ENCODE measurements around the gene VWA8. TPM values are rescaled to one million over a fixed set of nuclear protein-coding genes. Genes with fewer than 3 reads are reported as not detected.
"Not testable (repeated sequence)": the region's sequence is repeated elsewhere in the genome, so short reads cannot be mapped to it uniquely, and the experiment has no call there.

VWA8 gene
- total RNA-seq, 2 experiments from 2014 or later: 15.7 to 16.9 TPM

DNA sequence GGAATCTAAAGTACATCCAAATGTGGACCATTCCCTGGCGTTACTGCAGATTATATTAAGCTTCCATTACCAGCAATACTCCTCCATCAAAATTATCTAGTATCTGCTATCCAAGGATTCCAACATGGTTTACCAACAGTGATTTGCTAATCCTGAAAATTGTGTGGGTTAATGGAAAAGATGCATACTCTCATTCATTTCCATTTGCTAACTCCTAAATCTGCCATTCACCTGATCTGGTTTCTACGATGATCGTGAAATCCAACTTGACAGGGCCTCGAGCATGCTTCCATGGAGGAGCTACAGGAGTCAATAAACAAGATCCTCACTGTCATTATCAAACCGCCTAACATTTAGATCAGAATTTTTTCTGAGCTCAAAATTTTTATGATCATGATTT lies 382.5 kb downstream of the VWA8 start:
- CTCF ChIA-PET: interaction anchor here (2.3 kb wide), 1 partner anchor 9 kb away, joined by 8 read pairs; no protein-coding TSS in a partner anchor
- no peaks in the 10 kb centered on the region for H3K27me3 Mint-ChIP-seq (ENCODE audit: low read depth)
- no peak for ATAC-seq
- H3K27ac Mint-ChIP-seq: no peak overlapping the region
- no peak overlapping the region for H3K4me3 Mint-ChIP-seq
- peaks cover 3% of the 10 kb centered on the region for H3K4me1 Mint-ChIP-seq (ENCODE audit: low read depth)
- no peak for DNase-seq
- POLR2A ChIA-PET: interaction anchor here (0.7 kb wide), 1 partner anchor 209 kb away, joined by 3 read pairs; no protein-coding TSS in a partner anchor
- H3K36me3 Mint-ChIP-seq (ENCODE audit: low read depth): peaks cover 25% of the 10 kb centered on the region
- no peaks in the 10 kb centered on the region for H3K9me3 Mint-ChIP-seq (ENCODE audit: insufficient read depth)

GRCh38 chr13:41577436-41577835 lies 383.5 kb downstream of the VWA8 start:
- ATAC-seq: no peak
- CTCF ChIA-PET: interaction anchor here (2.3 kb wide), 1 partner anchor 10 kb away, joined by 8 read pairs; no protein-coding TSS in a partner anchor
- no peak overlapping the region for H3K4me3 Mint-ChIP-seq

DNA sequence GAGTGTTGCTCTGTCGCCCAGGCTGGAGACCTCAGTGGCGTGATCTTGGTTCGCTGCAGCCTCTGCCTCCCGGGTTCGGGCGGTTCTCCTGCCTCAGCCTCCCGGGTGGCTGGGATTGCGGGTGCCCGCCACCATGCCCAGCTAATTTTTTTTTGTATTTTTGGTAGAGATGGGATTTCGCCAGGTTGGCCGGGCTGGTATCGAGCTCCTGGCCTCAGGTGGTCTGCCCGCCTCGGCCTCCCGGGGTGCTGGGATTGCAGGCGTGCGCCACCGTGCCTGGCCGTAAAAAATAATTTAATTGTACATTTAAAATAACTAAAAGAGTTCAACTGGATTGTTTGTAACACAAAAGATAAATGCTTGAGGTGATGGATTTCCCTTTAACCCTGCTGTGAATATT lies 387.3 kb downstream of the VWA8 start:
- H3K36me3 Mint-ChIP-seq (ENCODE audit: low read depth): peaks cover 23% of the 10 kb centered on the region
- H3K27ac Mint-ChIP-seq; H3K27me3 Mint-ChIP-seq (ENCODE audit: low read depth); H3K9me3 Mint-ChIP-seq (ENCODE audit: insufficient read depth); H3K4me3 Mint-ChIP-seq; DNase-seq; CTCF ChIA-PET; H3K4me1 Mint-ChIP-seq (ENCODE audit: low read depth); ATAC-seq: not testable (repeated sequence)
- POLR2A ChIA-PET: interaction anchor here (1.2 kb wide), 1 partner anchor 13 kb away, joined by 3 read pairs; no protein-coding TSS in a partner anchor

More at GRCh38 chr13:41577436-41577835, 383.5 kb downstream of the VWA8 start:
- Mint-ChIP-seq H3K27ac (no peak overlapping the region), H3K36me3 (ENCODE audit: low read depth) (peaks cover 25% of the 10 kb centered on the region), H3K27me3 (ENCODE audit: low read depth) (no peaks in the 10 kb centered on the region), H3K9me3 (ENCODE audit: insufficient read depth) (no peaks in the 10 kb centered on the region), H3K4me1 (ENCODE audit: low read depth) (peaks cover 3% of the 10 kb centered on the region)
- POLR2A ChIA-PET: no interaction called here
- DNase-seq: no peak

GRCh38 chr13:41571817-41572340 lies 389.0 kb downstream of the VWA8 start:
- POLR2A ChIA-PET; H3K27me3 Mint-ChIP-seq (ENCODE audit: low read depth); H3K27ac Mint-ChIP-seq; CTCF ChIA-PET; H3K9me3 Mint-ChIP-seq (ENCODE audit: insufficient read depth); ATAC-seq; DNase-seq; H3K4me1 Mint-ChIP-seq (ENCODE audit: low read depth); H3K4me3 Mint-ChIP-seq: not testable (repeated sequence)
- peaks cover 23% of the 10 kb centered on the region for H3K36me3 Mint-ChIP-seq (ENCODE audit: low read depth)

GRCh38 chr13:41568972-41569351 lies 391.9 kb downstream of the VWA8 start:
- no peaks in the 10 kb centered on the region for H3K9me3 Mint-ChIP-seq (ENCODE audit: insufficient read depth)
- H3K27me3 Mint-ChIP-seq (ENCODE audit: low read depth): no peaks in the 10 kb centered on the region
- no peak overlapping the region for H3K27ac Mint-ChIP-seq
- H3K36me3 Mint-ChIP-seq (ENCODE audit: low read depth): peaks cover 7% of the 10 kb centered on the region
- no peak for DNase-seq
- no peaks in the 10 kb centered on the region for H3K4me1 Mint-ChIP-seq (ENCODE audit: low read depth)
- ChIA-PET POLR2A (no interaction called here), CTCF (no interaction called here)
- ATAC-seq: no peak
- H3K4me3 Mint-ChIP-seq: no peak overlapping the region

DNA sequence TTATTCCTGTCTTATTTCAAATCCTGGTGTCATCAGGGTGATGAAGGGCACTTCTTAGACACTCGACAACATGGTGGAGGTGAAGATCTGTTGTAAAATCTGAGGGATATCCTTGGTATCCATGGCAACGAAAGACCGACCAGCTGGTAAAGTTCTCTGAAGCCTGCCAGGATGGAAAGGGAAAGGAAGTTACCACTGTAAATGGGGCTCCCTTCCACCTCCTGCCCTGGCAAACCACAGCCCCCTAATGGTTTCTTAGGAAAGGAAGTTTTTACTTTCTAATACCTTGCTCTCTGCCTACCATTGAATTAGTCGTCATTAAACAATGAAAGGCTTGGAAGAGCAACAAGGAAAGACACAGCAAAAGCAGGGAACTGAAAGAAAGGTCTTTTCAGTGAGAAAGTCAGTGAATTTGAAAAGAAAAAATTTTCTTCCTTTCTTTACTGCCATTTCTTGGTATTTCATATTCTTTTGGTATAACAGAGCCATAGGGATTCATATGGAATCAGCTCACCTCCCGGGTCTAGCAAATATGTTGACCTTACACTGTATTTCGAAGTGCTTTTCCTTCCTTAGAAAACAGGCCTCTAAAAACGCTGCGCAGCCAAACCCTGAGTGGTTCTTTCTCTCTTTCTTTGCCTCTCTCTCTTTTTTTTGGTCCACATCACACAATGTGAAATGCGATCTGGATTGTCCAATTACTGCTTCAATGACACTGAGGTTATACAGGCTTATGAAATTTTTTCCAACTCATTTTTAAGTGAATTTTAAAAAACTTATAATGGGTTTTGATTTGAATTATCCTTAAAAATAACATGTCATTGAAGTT lies 392.6 kb downstream of the VWA8 start:
- POLR2A ChIA-PET: no interaction called here
- ATAC-seq (no peak), DNase-seq (no peak)
- Mint-ChIP-seq H3K36me3 (ENCODE audit: low read depth) (peaks cover 7% of the 10 kb centered on the region), H3K4me3 (no peak overlapping the region), H3K27me3 (ENCODE audit: low read depth) (no peaks in the 10 kb centered on the region), H3K27ac (no peak overlapping the region), H3K9me3 (ENCODE audit: insufficient read depth) (no peaks in the 10 kb centered on the region), H3K4me1 (ENCODE audit: low read depth) (peaks cover 4% of the 10 kb centered on the region)
- CTCF ChIA-PET: no interaction called here

DNA sequence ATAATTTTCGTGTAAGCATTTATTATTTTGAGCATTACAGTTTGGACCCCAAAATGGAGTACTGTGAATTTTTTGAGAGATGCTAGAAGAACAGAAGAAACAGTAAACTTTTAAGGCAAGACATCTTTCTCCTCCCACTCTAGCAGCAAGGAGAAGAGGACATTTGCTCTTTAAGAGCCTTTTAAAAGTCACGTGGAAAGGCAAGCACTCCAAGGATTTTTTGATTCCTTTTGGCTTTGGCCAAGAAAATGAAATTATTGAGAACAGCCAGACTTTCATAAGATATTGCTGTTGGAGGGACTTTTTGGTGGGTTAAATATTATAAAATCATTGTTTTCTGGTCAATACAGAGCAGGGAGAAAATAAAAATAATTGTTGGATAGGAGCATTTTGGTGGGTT lies 393.5 kb downstream of the VWA8 start:
- Mint-ChIP-seq H3K27me3 (ENCODE audit: low read depth) (no peaks in the 10 kb centered on the region), H3K36me3 (ENCODE audit: low read depth) (peaks cover 7% of the 10 kb centered on the region), H3K27ac (no peak overlapping the region), H3K4me1 (ENCODE audit: low read depth) (peaks cover 9% of the 10 kb centered on the region), H3K9me3 (ENCODE audit: insufficient read depth) (no peaks in the 10 kb centered on the region), H3K4me3 (no peak overlapping the region)
- ATAC-seq: no peak
- POLR2A ChIA-PET: no interaction called here
- DNase-seq: no peak
- CTCF ChIA-PET: interaction anchor here (0.5 kb wide), 1 partner anchor 193 kb away, joined by 3 read pairs; no protein-coding TSS in a partner anchor

DNA sequence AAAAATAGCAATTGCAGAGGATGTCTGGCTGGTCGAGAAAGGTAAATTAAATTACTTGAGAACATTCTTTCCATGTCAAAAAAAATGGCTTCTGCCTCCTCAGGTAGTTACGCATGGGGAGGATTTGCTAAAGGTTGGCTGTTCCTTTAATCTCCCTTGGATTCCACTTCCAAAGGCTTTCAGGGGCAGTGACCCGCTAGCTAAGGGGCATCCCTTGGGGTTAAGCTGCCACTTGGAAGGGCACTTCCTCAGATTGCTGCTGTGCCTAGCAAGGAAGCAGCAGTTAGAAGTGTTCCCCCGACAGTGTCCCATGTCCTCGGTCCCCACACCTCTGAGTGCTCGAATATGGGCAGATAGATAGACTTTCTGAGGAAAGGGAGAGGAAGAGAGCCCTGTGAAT lies 395.1 kb downstream of the VWA8 start:
- ChIA-PET CTCF (interaction anchor here (1.2 kb wide), 1 partner anchor 28 kb away, joined by 3 read pairs; no protein-coding TSS in a partner anchor), POLR2A (interaction anchor here (1.4 kb wide), 1 partner anchor 101 kb away, joined by 3 read pairs; no protein-coding TSS in a partner anchor)
- ATAC-seq (no peak), DNase-seq (no peak)
- Mint-ChIP-seq H3K4me1 (ENCODE audit: low read depth) (peaks cover 9% of the 10 kb centered on the region), H3K27me3 (ENCODE audit: low read depth) (no peaks in the 10 kb centered on the region), H3K9me3 (ENCODE audit: insufficient read depth) (no peaks in the 10 kb centered on the region), H3K36me3 (ENCODE audit: low read depth) (peaks cover 6% of the 10 kb centered on the region), H3K4me3 (no peak overlapping the region), H3K27ac (no peak overlapping the region)

GRCh38 chr13:41565216-41565615 lies 395.7 kb downstream of the VWA8 start:
- Mint-ChIP-seq H3K4me1 (ENCODE audit: low read depth) (peaks cover 9% of the 10 kb centered on the region), H3K4me3 (no peak overlapping the region), H3K27ac (no peak overlapping the region), H3K36me3 (ENCODE audit: low read depth) (peaks cover 4% of the 10 kb centered on the region), H3K27me3 (ENCODE audit: low read depth) (no peaks in the 10 kb centered on the region), H3K9me3 (ENCODE audit: insufficient read depth) (no peaks in the 10 kb centered on the region)
- ChIA-PET POLR2A (interaction anchor here (0.5 to 1.4 kb wide), 2 partner anchors 8 to 100 kb away, joined by 3 to 4 read pairs; no protein-coding TSS in a partner anchor), CTCF (interaction anchor here (1.2 kb wide), 1 partner anchor 29 kb away, joined by 3 read pairs; no protein-coding TSS in a partner anchor)
- ATAC-seq (no peak), DNase-seq (no peak)

GRCh38 chr13:41563984-41564365 lies 396.9 kb downstream of the VWA8 start:
- POLR2A ChIA-PET: no interaction called here
- DNase-seq (no peak), ATAC-seq (no peak)
- CTCF ChIA-PET: no interaction called here
- Mint-ChIP-seq H3K27me3 (ENCODE audit: low read depth) (no peaks in the 10 kb centered on the region), H3K9me3 (ENCODE audit: insufficient read depth) (no peaks in the 10 kb centered on the region), H3K4me1 (ENCODE audit: low read depth) (peaks cover 9% of the 10 kb centered on the region), H3K4me3 (no peak overlapping the region), H3K27ac (no peak overlapping the region), H3K36me3 (ENCODE audit: low read depth) (peaks cover 4% of the 10 kb centered on the region)

DNA sequence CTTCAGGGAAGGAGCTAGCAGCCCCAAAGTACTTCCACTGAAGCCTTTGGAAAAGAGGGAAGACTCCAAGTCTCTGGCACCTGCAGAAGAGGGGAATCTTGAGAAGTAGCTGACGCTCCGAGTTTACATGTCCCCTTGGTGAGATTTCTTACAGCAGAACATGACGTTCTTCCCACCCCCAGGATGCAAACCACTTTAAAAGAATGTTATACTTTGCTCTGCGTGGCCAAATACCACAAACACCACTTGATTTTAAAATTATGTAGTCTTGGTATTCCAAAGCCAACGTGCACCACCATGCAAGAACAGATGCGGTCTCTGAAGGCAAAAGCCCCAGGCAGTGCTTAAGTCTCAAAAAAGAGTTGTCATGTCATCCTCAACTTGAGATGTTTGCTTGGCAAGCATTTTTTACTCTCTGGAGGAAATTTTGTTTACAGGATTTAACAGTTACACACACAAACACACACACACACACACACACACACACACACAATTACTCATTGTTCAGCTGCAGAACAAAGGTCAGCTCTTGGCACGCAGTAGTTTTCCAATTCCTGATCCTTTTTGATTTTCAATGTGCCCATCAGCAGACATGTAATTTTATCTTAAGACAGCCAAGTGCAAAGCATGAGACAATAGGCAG lies 397.4 kb downstream of the VWA8 start:
- Mint-ChIP-seq H3K27me3 (ENCODE audit: low read depth) (no peaks in the 10 kb centered on the region), H3K36me3 (ENCODE audit: low read depth) (peaks cover 4% of the 10 kb centered on the region), H3K4me1 (ENCODE audit: low read depth) (peaks cover 9% of the 10 kb centered on the region), H3K27ac (no peak overlapping the region), H3K9me3 (ENCODE audit: insufficient read depth) (no peaks in the 10 kb centered on the region), H3K4me3 (no peak overlapping the region)
- DNase-seq (no peak), ATAC-seq (no peak)
- POLR2A ChIA-PET: interaction anchor here (0.6 kb wide), 1 partner anchor 19 kb away, joined by 3 read pairs; no protein-coding TSS in a partner anchor
- CTCF ChIA-PET: interaction anchor here (1.1 kb wide), 1 partner anchor 104 kb away, joined by 3 read pairs; no protein-coding TSS in a partner anchor

Measured in activated CD8-positive, alpha-beta T cell treated with anti-CD3 and anti-CD28 coated beads, Interleukin-2, amount 10 ng/mL, durations not matched to agents 7 days and 5 days (primary cell).